GM19324 (cell line): ENCODE data around the gene CDHR3.
"Not testable (repeated sequence)": the region's sequence is repeated elsewhere in the genome, so short reads cannot be mapped to it uniquely, and the experiment has no call there.

Experiments used
- ATAC-seq: cut with Tn5 transposase; IDR thresholded peaks from one replicate; pipeline ENCODE4 v1.9.1; 2021; ENCODE audit warnings: mild to moderate bottlenecking, moderate library complexity; ENCODE audit not compliant: unreplicated experiment, low FRiP score

CDHR3 gene

GRCh38 chr7:105963038-105963667, at the start of gene CDHR3:
Gene CDHR3 (plus strand): TSS chr7:105963264. CDS start chr7:105963319, 55 bp downstream.
- ATAC-seq, result no peak

GRCh38 chr7:105913947-105914346, 49.1 kb upstream of the CDHR3 start:
- ATAC-seq, result no peak

- ATAC-seq, result no peak
Observed at GRCh38 chr7:105916603-105917002, 46.5 kb upstream of the CDHR3 start.

GRCh38 chr7:105917659-105918058, 45.4 kb upstream of the CDHR3 start:
- ATAC-seq, result no peak

GRCh38 chr7:105920766-105921165, 42.3 kb upstream of the CDHR3 start:
- ATAC-seq, result no peak

GRCh38 chr7:105924945-105925344, 38.1 kb upstream of the CDHR3 start:
- ATAC-seq, result no peak

- ATAC-seq, result no peak
Observed at GRCh38 chr7:105926131-105926530, 36.9 kb upstream of the CDHR3 start.

GRCh38 chr7:105931179-105931578, 31.9 kb upstream of the CDHR3 start:
- no peak for ATAC-seq

- no peak for ATAC-seq
Observed at GRCh38 chr7:105932835-105933477, 30.1 kb upstream of the CDHR3 start.

- no peak for ATAC-seq
Observed at GRCh38 chr7:105934572-105935185, 28.4 kb upstream of the CDHR3 start.

- ATAC-seq, result no peak
Observed at GRCh38 chr7:105935250-105935649, 27.8 kb upstream of the CDHR3 start.

GRCh38 chr7:105937411-105937810, 25.7 kb upstream of the CDHR3 start:
- ATAC-seq, result no peak

- ATAC-seq, result no peak
Observed at GRCh38 chr7:105940109-105940508, 23.0 kb upstream of the CDHR3 start.

- no peak for ATAC-seq
Observed at GRCh38 chr7:105941596-105941995, 21.5 kb upstream of the CDHR3 start.

GRCh38 chr7:105943486-105943885, 19.6 kb upstream of the CDHR3 start:
- no peak for ATAC-seq

- ATAC-seq, result no peak
Observed at GRCh38 chr7:105945848-105946247, 17.2 kb upstream of the CDHR3 start.

GRCh38 chr7:105951597-105951996, 11.5 kb upstream of the CDHR3 start:
- no peak for ATAC-seq

GRCh38 chr7:105952917-105953595, 10.0 kb upstream of the CDHR3 start:
- ATAC-seq, result no peak

- ATAC-seq, result no peak
Observed at GRCh38 chr7:105954711-105955110, 8.4 kb upstream of the CDHR3 start.

GRCh38 chr7:105955651-105956466, 7.2 kb upstream of the CDHR3 start:
- not testable (repeated sequence) for ATAC-seq

- no peak for ATAC-seq
Observed at GRCh38 chr7:105958012-105958411, 5.1 kb upstream of the CDHR3 start.
